Measurements from ENCODE around the gene FAM78B. TPM values are rescaled to one million over a fixed set of nuclear protein-coding genes. Genes with fewer than 3 reads are reported as not detected.

The FAM78B gene
- total RNA-seq, 2 donors from 2014 or later: 2.3 to 4.2 TPM

GRCh38 chr1:166112425-166112824 is 54.4 kb downstream of the FAM78B start:
- Histone ChIP-seq H3K27me3 (ENCODE audit: control insufficient read depth, insufficient read depth, low read length, poor library complexity, severe bottlenecking) (no peaks in the 10 kb centered on the region), H3K27ac (ENCODE audit: low read depth, low read length) (no peak overlapping the region), H3K9ac (ENCODE audit: extremely low read depth, low read length, poor library complexity, severe bottlenecking) (no peak overlapping the region), H3K9me3 (ENCODE audit: control insufficient read depth, low read length) (no peaks in the 10 kb centered on the region), H3K36me3 (ENCODE audit: control insufficient read depth, insufficient read depth, low read length) (peaks cover 3% of the 10 kb centered on the region), H3K4me1 (ENCODE audit: control insufficient read depth, insufficient read depth, low read length) (no peaks in the 10 kb centered on the region), H3K4me3 (ENCODE audit: low read length) (no peak overlapping the region)
- TF ChIP-seq CTCF (conservative IDR thresholded peaks at IDR 0.05): no peak
- Mint-ChIP-seq H3K4me3 (no peak overlapping the region), H3K36me3 (ENCODE audit: low read depth) (no peaks in the 10 kb centered on the region), H3K4me1 (peaks cover 10% of the 10 kb centered on the region), H3K9me3 (no peaks in the 10 kb centered on the region), H3K27ac (no peak overlapping the region), H3K27me3 (ENCODE audit: insufficient read depth) (no peaks in the 10 kb centered on the region)
- peak; percentile 3 for DNase-seq
- 86% methylated on average over 2 of the region's 2 CpGs; no CpG with 5 or more reads in 1 of the 2 experiments for WGBS, 2 experiments (ENCODE audit: insufficient coverage in 1 of 2, insufficient read length in 1 of 2)

GRCh38 chr1:166111430-166111829 is 55.4 kb downstream of the FAM78B start:
- Histone ChIP-seq H3K4me1 (ENCODE audit: control insufficient read depth, insufficient read depth, low read length) (no peaks in the 10 kb centered on the region), H3K27ac (ENCODE audit: low read depth, low read length) (no peak overlapping the region), H3K27me3 (ENCODE audit: control insufficient read depth, insufficient read depth, low read length, poor library complexity, severe bottlenecking) (no peaks in the 10 kb centered on the region), H3K36me3 (ENCODE audit: control insufficient read depth, insufficient read depth, low read length) (peaks cover 3% of the 10 kb centered on the region), H3K9me3 (ENCODE audit: control insufficient read depth, low read length) (no peaks in the 10 kb centered on the region), H3K9ac (ENCODE audit: extremely low read depth, low read length, poor library complexity, severe bottlenecking) (no peak overlapping the region), H3K4me3 (ENCODE audit: low read length) (no peak overlapping the region)
- Mint-ChIP-seq H3K9me3 (no peaks in the 10 kb centered on the region), H3K4me3 (no peak overlapping the region), H3K27me3 (ENCODE audit: insufficient read depth) (no peaks in the 10 kb centered on the region), H3K4me1 (peaks cover 10% of the 10 kb centered on the region), H3K36me3 (ENCODE audit: low read depth) (no peaks in the 10 kb centered on the region), H3K27ac (no peak overlapping the region)
- peak; percentile 10 for DNase-seq
- WGBS, 2 experiments (ENCODE audit: insufficient coverage in 1 of 2, insufficient read length in 1 of 2): 89 to 100% methylated on average over 1 to 3 of the region's 3 CpGs
- TF ChIP-seq CTCF (conservative IDR thresholded peaks at IDR 0.05): no peak

- no peak for TF ChIP-seq CTCF (conservative IDR thresholded peaks at IDR 0.05)
- Mint-ChIP-seq H3K4me3 (no peak overlapping the region), H3K4me1 (peaks cover 5% of the 10 kb centered on the region)
These were observed 76.6 kb downstream of the FAM78B start for GRCh38 chr1:166090244-166090643.

More at GRCh38 chr1:166090244-166090643, 76.6 kb downstream of the FAM78B start:
- Histone ChIP-seq H3K9ac (ENCODE audit: extremely low read depth, low read length, poor library complexity, severe bottlenecking) (no peak overlapping the region), H3K4me3 (ENCODE audit: low read length) (no peak overlapping the region), H3K4me1 (ENCODE audit: control insufficient read depth, insufficient read depth, low read length) (no peaks in the 10 kb centered on the region), H3K27ac (ENCODE audit: low read depth, low read length) (no peak overlapping the region), H3K9me3 (ENCODE audit: control insufficient read depth, low read length) (peaks cover 5% of the 10 kb centered on the region), H3K27me3 (ENCODE audit: control insufficient read depth, insufficient read depth, low read length, poor library complexity, severe bottlenecking) (no peaks in the 10 kb centered on the region), H3K36me3 (ENCODE audit: control insufficient read depth, insufficient read depth, low read length) (no peaks in the 10 kb centered on the region)
- H3K9me3 Mint-ChIP-seq: no peaks in the 10 kb centered on the region
- H3K27me3 Mint-ChIP-seq (ENCODE audit: insufficient read depth): no peaks in the 10 kb centered on the region
- peak; percentile 38 for DNase-seq
- H3K27ac Mint-ChIP-seq: no peak overlapping the region
- H3K36me3 Mint-ChIP-seq (ENCODE audit: low read depth): no peaks in the 10 kb centered on the region
- WGBS, 2 experiments (ENCODE audit: insufficient coverage in 1 of 2, insufficient read length in 1 of 2): 80 to 83% methylated on average over 4 of the region's 4 CpGs
